Thyroid gland (tissue), 4 donors: ENCODE data around the gene RAB28.

Experiments
- POLR2A ChIP-seq, 2 donors: fragments of 450-650 bp; IDR thresholded peaks; one replicate each; pipeline ENCODE4 v1.6.1; 2017; ENCODE audit warnings: antibody characterized with exemption in 2 of 2, mild to moderate bottlenecking in 2 of 2, moderate library complexity in 1 of 2
- TF ChIP-seq, protein P1 (sequence below), 6 experiments: fragments of 200-600 bp in 3 of 6; fragments of 450-650 bp in 3 of 6; sonication (generic) in 3 of 6; IDR thresholded peaks; one replicate each; pipeline ENCODE4 v1.5.1; 2016 to 2019; ENCODE audit warnings: antibody characterized with exemption in 6 of 6, mild to moderate bottlenecking in 2 of 6, inconsistent platforms in 1 of 6, moderate library complexity in 1 of 6

DNA sequence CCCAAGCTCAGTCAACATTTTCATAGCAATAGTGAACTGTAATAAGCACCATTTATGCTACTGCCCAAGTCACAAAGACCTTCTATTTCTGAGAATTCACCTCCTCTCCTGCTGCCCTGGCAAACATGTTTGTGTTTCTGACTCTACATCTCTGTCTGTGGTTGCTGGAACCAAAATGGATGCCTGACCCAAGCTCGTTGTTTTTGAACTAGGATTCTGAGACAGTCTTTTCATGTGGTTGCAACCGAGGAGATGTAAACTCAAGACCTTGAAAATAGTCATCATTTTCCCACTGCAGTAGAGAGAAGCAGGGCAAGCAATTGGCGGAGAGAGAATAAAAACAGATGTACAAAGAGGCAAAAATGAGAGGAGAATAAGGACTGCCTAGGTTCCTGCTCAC lies 160.2 kb downstream of the RAB28 start:
- TF ChIP-seq POLR2A (IDR thresholded peaks at IDR 0.05), result no peak
- TF ChIP-seq, protein P1, sequence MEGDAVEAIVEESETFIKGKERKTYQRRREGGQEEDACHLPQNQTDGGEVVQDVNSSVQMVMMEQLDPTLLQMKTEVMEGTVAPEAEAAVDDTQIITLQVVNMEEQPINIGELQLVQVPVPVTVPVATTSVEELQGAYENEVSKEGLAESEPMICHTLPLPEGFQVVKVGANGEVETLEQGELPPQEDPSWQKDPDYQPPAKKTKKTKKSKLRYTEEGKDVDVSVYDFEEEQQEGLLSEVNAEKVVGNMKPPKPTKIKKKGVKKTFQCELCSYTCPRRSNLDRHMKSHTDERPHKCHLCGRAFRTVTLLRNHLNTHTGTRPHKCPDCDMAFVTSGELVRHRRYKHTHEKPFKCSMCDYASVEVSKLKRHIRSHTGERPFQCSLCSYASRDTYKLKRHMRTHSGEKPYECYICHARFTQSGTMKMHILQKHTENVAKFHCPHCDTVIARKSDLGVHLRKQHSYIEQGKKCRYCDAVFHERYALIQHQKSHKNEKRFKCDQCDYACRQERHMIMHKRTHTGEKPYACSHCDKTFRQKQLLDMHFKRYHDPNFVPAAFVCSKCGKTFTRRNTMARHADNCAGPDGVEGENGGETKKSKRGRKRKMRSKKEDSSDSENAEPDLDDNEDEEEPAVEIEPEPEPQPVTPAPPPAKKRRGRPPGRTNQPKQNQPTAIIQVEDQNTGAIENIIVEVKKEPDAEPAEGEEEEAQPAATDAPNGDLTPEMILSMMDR (IDR thresholded peaks at IDR 0.05), result no peak
